CD4-positive, alpha-beta T cell treated with Interleukin-15 for 1 hour (primary cell): ENCODE results near the gene CACNA1I.
A peak's percentile ranks its signal among the peaks of the same experiment; 100 is the strongest.
"Not testable (repeated sequence)": the region's sequence is repeated elsewhere in the genome, so short reads cannot be mapped to it uniquely, and the experiment has no call there.

Experiments
- DNase-seq: peaks from one replicate; pipeline ENCODE4 v3.0.0-alpha.2; 2020

The CACNA1I gene

GRCh38 chr22:39570665-39571064 lies at the start of gene CACNA1I:
Gene CACNA1I (plus strand): TSS chr22:39570753. CDS start chr22:39570753, 0 bp downstream.
- DNase-seq: no peak

- peak; percentile 76 for DNase-seq
Observed at GRCh38 chr22:39521106-39521885, 49.3 kb upstream of the CACNA1I start.

- DNase-seq: not testable (repeated sequence)
Observed at GRCh38 chr22:39522091-39522490, 48.5 kb upstream of the CACNA1I start.

- DNase-seq: no peak
Observed at GRCh38 chr22:39522567-39523300, 47.8 kb upstream of the CACNA1I start.

GRCh38 chr22:39524089-39524752 lies 46.3 kb upstream of the CACNA1I start:
- DNase-seq: no peak

- DNase-seq: no peak
Observed at GRCh38 chr22:39524753-39525657, 45.5 kb upstream of the CACNA1I start.

GRCh38 chr22:39525658-39525975 lies 44.9 kb upstream of the CACNA1I start:
- DNase-seq: no peak

- no peak for DNase-seq
Observed at GRCh38 chr22:39526736-39527171, 43.8 kb upstream of the CACNA1I start.

GRCh38 chr22:39527481-39527961 lies 43.0 kb upstream of the CACNA1I start:
- DNase-seq: no peak

GRCh38 chr22:39528080-39528661 lies 42.4 kb upstream of the CACNA1I start:
- no peak for DNase-seq

- DNase-seq: peak; percentile 90
Observed at GRCh38 chr22:39528681-39529486, 41.7 kb upstream of the CACNA1I start.

- no peak for DNase-seq
Observed at GRCh38 chr22:39529487-39529851, 41.1 kb upstream of the CACNA1I start.

- no peak for DNase-seq
Observed at GRCh38 chr22:39530116-39530515, 40.4 kb upstream of the CACNA1I start.

GRCh38 chr22:39530692-39531331 lies 39.7 kb upstream of the CACNA1I start:
- DNase-seq: no peak

- DNase-seq: peak; percentile 100
Observed at GRCh38 chr22:39532215-39533073, 38.1 kb upstream of the CACNA1I start, which contains the start of gene RPS19BP1. Gene RPS19BP1 (minus strand): TSS chr22:39532748. CDS start chr22:39532738, 10 bp downstream.

- no peak for DNase-seq
Observed at GRCh38 chr22:39534092-39534506, 36.5 kb upstream of the CACNA1I start.

GRCh38 chr22:39534591-39535356 lies 35.8 kb upstream of the CACNA1I start:
- DNase-seq: peak; percentile 66

- no peak for DNase-seq
Observed at GRCh38 chr22:39535357-39535725, 35.2 kb upstream of the CACNA1I start.
